GM18858 (cell line): ENCODE measurements around the gene SPATA13.
A peak's percentile ranks its signal among the peaks of the same experiment; 100 is the strongest.
"Not testable (repeated sequence)": the region's sequence is repeated elsewhere in the genome, so short reads cannot be mapped to it uniquely, and the experiment has no call there.

Experiments
- ATAC-seq: cut with Tn5 transposase; IDR thresholded peaks from one replicate; pipeline ENCODE4 v1.9.1; 2021; ENCODE audit not compliant: unreplicated experiment

The SPATA13 gene

DNA sequence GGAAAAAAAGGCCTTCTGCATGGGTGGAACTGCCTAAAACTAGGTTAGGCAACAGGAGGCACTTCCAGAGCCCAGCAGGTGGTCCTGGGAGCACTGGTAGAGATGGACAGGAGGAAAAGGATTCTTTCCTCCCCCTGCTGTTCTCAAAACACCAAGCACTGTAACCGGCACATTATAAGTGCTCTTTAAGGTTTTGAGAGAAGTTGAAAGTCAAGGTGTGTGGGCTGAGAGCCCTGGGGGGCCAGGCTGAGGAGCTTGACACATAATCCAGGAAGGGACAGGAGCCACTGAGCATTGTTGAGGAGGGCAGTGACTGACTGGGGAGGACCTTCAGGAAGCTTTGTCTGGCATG, 32.3 kb downstream of the SPATA13 start:
- no peak for ATAC-seq

DNA sequence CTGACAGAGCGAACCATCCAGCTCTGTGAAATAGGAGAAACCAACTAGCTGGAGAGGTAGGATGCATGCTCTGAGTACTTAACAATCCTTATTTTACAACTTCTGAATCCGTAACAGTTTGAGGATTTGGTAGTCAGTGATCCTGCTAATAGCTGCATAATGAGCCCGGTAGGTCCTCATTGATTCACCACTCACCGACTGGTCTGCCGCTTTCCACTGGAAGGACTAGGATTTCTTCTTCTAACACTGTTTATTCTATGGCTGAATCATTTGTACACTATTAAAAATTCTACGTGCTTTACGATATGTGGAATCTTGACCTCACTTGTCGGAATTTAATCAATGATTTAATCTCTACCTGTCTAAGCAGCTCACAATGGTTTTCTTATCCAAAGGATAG, 33.9 kb downstream of the SPATA13 start:
- ATAC-seq, result no peak

DNA sequence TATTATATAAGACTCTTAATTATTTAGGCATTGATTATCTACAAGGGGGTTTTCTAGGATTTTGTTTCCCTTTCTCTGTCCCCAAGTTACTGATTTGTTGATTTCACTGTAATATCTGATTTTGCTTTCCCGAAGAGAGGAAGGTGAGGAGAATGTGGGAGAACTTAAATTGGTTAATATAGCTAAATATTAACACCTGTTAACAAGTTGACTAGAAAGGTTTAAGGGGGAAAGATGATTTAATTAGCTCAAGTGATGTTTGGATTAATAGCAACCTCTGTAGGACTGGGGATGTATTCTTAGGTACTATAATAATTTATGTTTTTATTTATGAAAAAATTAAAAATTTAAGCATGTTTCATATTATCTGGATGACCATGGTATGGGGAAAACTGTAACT, 35.1 kb downstream of the SPATA13 start:
- ATAC-seq, result no peak

DNA sequence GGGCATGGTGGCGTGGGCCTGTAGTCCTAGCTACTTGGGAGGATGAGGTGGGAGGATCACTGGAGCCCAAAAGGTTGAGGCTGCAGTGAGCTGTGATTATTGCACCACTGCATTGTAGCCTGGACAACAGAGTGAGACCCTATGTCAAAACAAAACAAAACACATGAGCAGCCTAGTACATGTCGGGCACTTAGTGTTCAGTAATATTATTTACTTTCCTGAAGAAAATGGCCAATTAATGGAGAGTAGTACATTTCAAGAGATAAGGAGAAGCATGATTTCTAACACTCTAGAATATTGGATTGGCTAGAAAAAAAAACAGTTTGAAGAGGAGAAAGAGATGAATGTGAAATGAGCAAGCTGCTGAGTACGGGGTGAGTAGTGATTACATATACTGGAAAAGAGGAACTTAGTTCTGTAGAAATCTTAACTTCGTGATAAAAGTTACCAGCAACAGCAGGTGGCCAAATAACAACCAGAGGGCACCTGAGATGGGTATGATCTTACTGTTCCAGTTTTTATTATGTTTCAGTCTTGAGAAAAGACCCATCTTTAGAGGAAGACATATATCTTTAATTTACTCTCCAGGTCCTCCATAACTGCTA, 36.2 kb downstream of the SPATA13 start:
- no peak for ATAC-seq

DNA sequence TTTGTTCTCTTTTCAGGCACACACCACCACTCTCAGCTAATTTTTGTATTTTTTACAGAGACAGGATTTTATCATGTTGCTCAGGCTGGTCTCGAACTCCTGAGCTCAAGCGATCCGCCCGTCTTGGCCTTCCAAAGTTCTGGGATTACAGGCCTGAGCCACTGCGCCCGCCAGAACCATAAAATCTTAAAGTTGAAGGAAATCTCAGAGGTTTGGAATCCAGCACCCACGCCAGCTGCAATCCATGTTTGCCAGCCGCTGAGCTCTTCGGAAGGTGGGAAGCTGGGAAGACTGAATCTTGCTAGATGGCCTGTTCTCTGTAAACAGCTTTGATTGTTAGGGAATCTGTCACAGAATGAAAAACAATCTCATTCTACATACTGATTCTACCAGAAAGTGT, 38.5 kb downstream of the SPATA13 start:
- no peak for ATAC-seq

DNA sequence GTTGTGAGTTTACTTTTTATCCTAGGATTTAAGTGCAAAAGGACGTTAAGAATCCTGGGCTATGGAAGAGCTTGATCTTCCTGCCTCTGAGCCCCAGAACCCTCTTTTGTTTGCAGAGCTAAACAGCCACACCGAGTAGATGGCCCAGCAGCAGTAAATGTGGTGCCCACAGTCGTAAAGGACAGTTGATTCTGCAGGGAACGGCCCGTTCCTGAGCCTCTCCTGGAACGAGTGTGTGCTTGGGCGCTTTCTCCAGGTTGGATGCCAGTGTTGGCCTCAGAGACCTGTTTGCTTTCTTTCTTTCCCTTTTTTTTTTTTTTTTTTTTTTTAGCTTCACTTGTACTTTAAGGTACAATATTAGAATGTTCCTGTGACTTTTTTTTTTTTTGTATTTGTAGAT, 41.7 kb downstream of the SPATA13 start:
- ATAC-seq, result no peak

DNA sequence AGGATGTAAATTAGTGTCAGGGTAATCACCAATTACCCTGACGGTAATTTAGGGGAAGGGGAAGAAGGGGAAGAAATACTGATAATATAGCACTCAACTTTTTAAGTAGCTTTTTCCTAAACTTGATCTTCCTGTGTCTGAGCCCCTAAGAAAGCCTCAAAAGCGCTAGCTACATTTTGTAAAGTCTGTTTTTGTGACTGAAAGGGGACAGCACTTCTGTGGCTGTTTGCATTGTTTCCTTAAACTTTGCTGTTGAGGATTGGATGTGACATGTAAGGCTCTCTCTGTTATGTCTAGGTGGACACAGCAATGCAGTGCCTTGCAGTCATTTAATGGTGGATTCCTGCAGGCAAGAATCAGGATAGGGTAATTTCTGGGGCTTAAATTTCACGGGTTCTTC, 42.8 kb downstream of the SPATA13 start:
- no peak for ATAC-seq

DNA sequence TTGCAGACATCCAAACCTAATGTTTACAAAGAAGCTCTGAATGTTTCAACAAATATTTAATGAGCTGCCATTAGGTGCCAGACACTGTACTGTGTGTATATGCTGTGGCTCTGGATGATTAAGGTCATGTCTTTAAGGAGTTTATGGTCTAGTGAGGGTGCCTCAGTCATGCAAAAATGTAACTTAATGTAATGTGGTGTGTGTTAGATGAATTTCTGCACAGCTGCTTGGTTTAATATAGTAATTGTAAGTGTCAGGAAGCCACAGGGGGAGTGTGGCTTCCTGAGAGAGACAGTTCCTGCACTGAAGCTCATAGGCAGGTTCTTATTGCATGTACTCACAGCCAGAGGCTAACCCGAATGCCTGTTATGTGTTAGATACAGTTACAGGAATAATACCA, 43.3 kb downstream of the SPATA13 start:
- ATAC-seq, result no peak

DNA sequence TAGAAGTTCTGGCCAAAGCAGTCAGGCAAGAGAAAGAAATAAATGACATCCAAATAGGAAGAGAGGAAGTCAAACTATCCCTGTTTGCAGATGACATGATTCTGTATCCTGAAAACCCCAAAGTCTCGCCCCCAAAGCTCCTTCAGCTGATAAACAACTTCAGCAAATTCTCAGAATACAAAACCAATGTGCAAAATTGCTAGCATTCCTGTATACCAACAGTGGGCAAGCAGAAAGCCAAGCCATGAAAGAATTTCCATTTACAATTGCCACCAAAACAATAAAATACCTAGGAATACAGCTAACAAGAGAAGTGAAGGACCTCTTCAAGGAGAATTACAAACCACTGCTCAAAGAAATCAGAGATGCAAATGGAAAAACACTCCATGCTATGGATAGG, 44.6 kb downstream of the SPATA13 start:
- ATAC-seq, result not testable (repeated sequence)

DNA sequence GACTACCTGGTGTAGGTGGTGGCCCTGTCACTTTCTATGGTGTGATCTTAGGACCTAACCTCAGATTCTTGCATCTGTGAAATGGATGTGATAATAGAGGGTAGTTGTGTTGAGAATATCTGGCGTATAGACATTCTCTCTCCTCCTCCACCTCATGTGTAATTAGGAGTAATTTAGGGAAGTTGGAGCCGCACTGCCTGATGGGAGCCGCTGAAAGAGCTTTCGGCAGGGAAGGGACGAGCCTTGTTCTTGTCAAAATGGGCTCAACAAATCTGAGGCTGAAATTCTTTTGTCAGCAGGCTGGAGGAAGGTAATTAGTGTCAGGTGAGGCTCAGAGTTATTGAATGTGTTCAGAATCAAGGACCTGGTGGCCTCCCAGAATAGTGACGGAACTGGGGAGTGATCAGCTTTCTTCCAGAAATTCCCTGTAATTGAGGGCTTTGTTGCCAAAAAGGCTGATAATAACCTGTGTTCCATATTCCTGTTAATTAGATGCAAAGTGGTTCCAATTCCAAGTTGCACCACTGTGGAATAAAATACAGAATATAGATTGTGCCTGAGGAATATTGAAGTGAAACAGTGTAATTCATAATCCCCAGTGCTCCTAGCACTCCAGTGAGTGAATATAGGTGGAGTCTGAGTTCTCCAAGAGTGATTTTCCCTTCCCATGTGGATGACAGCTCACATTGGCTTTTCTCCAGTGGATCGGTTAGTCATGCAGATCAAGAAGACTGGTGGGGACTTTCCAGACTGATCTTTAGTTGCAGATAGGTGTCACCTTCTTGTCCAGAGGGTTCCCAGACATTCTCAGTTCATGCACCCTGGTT, 47.5 kb downstream of the SPATA13 start:
- ATAC-seq, result no peak

DNA sequence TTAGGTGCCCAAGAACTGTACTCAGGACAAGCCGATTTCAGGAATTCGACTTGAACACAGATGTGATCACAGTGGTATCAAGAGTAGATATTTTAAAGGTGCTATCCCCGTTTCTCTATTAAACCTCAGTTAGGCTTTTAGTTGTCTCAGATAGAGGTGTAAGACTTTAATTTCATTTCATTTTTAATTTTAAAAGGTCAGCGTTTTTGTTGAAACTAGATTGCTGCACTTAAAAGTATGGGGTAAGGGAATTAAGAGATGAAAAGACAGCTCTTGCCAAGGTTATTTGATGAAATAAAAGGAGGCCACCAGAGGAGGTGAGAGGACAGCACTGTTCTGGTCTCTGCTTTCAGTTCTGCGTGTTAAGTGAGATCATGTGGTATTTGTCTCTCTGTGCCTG, 48.6 kb downstream of the SPATA13 start:
- ATAC-seq, result no peak

DNA sequence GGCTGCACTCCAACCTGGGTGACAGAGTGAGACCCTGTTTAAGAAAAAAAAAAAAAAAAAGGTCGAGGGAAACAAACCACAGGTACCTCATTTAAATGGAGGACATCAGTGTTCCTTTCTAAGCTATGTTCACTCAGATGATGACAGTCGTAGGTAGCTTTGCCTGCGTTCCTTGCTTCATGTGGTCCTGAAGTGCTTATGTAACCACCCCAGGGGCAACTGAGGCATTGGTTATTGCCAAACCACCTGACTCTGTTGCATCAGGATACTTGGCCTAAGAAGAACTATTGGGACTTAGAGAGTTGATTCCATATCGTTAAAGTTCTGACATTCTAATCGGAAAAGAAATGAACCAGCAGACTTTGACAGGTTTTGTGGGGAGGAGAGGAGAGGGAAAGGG, 51.7 kb downstream of the SPATA13 start:
- ATAC-seq, result no peak

DNA sequence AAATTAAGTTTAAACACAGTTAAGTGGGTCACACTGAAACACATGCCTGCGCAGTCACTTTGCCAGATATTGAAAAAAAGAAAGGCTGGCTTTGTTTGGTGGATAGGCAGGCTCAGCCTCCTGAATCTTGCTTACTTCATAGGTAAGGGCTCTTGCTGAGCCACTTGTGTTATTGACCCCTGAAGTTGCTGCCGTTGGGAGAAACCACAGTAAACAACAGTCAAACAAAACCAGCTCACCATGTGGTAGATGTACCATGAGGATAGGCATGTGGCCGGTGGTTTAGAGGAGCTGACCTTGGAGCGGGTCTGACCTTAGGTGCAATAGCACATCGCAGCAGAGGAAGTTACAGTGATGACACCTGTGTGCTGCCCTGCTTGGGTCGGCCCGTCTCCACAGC, 52.2 kb downstream of the SPATA13 start:
- no peak for ATAC-seq

DNA sequence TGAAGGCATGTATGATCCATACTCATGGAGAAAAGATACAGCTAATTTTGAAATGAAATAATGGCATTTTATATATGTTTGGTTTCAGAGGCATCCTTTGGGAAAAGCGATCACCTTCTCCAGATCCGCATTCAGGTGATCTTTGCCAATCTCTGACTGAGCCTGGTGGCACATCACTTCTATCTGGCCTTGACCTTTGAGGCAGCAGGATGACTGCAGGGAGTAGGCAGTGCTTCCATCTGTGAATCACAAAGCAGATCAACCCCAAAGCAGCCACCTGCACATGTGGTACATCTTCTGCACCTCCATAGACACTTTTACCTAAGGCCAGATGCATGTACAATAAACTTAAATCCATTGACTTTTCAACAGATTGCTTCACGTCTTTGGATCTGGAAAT, 53.4 kb downstream of the SPATA13 start:
- no peak for ATAC-seq

DNA sequence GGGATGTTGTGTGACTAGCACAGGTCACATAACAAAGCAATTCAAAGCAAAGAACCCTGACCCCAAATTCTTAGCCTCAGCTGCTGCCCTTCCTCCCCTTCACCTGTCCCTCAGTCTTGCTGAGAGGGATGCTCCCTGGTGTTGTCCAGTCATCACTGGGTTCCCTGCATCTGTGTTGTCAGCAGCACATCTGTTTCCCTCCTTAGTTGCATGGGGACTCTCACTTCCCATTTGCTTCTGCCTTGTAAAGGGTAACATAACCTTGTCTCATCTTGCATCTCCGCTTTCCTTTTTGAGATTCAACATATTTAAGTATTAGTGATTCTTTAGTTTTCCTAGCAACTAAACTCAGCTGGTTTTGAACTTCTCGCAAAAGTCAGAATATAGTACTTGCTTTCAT, 54.0 kb downstream of the SPATA13 start:
- peak; percentile 56 for ATAC-seq

DNA sequence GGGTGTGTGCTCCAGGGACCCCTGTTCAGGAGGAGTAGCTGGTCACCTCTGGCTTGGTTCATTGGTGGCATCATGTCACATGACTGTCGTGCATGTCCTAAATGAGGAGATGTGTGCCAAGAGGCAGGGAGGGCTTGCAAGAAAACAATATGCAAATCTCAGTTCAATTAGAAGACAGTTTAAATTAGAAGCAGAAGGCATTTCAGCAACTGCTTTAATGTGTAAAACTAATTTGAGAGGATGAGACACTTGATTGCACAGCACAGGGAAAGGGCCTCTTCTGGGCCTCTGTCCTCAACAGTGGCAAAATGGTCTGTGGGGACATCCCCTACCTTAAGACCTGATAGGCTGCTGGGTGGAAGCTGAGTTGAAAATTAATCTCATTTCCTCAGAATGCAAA, 54.6 kb downstream of the SPATA13 start:
- peak; percentile 35 for ATAC-seq

DNA sequence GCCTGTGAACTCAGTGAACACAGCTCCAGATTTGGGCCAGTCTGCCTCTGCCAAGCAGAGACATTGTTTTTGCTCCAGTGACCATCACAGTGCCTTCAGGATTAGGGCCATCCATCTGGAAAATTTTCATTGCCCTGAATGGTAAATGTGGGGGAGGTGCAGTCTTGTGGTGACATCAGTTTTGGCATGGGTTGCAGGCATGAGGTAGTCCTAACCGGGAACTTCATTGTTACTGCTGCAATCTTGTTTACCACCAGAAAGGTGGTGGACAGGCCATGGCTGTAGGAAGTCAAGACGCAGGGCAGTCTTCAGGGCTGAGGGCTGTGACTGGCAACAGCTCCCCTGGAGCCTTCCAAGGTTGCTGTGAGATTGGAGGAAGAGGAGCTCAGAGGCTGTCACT, 55.2 kb downstream of the SPATA13 start:
- ATAC-seq, result no peak

DNA sequence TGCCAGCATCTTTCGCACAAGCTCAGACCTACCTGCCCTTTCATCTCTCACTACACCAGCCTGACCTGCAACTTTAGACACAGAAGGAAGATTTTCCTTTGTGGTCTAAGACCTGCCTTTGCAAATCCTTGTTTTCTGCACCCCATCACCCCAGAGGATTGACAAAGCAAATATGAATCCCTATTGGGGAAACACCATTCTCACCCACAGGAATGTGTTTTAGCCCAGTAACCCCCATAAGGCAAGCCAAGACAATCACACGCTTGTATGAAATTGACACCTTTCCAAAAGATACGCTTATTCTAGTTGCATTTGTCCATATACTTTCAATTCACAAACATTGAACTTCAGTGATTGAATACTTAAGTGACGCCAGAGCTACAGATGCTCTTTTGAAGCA, 55.7 kb downstream of the SPATA13 start:
- no peak for ATAC-seq

DNA sequence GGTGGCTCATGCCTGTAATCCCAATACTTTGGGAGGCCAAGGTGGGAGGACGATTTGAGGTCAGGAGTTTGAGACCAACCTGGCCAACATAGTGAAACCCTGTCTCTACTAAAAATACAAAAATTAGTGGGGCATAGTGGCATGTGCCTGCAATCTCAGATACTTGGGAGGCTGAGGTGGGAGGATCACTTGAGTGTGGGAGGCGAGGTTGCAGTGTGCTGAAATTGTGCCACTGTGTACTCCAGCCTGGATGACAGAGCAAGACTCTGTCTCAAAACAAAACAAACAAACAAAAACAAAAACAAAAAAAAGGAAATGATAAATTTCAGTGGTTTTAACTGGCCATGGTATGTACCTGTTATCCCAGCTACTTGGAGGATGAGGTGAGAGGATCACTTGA, 56.3 kb downstream of the SPATA13 start:
- ATAC-seq, result peak; percentile 37

DNA sequence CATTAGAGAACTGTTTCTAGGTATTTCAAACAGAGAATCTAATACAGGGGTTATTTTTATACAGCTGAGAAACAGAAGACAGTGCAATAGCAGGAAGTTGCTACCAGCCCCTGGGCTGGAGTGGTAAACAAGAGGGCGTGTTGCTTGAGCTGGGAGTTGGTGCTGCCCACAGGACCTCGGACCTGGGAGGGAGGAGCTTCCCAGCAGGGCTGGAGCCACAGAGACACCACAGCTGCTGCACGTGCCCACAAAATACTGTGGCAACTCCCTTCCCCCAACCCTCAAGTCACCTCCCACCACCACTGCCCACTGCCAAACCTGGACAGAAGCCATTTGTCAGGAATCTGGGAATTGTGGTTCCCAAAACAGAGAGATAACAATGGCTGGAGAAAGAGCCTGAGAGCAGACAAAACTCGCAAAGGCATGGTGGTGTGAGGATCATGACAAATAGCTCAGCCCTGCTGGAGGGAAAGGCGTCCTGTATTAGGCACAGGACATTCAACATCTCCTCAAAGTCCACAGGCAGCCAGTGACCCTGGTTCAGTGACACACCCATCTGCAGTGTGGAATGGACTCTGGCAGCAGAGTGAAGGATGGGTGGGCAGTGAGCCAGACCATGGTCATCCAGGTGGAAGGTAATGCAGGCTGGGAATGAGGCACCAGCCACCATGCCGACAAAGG, 57.2 kb downstream of the SPATA13 start:
- peak; percentile 35 for ATAC-seq

DNA sequence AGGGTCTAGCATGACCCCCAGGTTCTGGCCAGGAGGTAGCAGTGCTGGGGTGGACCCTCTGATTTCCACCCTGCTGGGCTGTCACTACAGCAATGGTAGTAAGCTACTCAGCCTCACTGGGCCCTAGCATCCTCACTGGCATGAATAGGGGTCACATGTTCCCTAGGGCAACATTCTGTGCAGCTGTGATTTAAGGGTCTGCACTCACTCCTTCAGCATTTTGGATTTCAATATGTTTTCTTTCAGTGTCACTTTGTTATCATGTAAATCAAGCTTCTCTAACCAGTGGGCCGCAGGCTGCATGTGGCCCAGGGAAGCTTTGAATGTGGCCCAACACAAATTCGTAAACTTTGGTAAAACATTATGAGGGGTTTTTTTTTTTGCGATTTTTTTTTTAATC, 57.8 kb downstream of the SPATA13 start:
- no peak for ATAC-seq

DNA sequence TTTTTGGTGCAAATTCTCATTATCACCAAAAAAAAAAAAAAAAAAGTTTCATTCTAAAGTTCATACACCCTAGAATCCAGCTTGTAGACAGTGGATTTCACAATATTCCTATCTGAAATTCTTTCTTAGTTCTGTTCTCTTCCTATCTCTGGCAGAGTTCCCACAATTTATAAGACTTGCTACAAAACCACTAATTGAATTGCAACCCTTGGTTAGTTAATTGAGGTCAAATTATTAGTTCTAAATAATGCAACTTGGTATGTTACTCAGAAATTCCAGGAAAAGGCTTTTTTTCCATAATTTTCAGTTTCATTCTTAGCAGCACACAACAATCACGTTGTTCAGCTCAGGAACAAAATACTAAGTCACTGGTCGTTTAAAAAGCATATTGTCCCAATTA, 58.5 kb downstream of the SPATA13 start:
- ATAC-seq, result no peak
